GM12878 (cell line): ENCODE results near the gene ABCG4. TPM values are rescaled to one million over a fixed set of nuclear protein-coding genes. Genes with fewer than 3 reads are reported as not detected.

Source experiments
- ATAC-seq: fragments of 200-7000 bp; cut with Tn5 transposase; 3 replicates; pipeline ENCODE4 v1.9.1; 2020; ENCODE audit warnings: mild to moderate bottlenecking, moderate library complexity
- BruUV-seq: library from RNA; stranded (reverse); fragments of 400-500 nt; replicated peaks from 2 replicates; lab custom pipeline; 2021; lab: Mats Ljungman, UMichigan
- CTCF ChIA-PET: fragments of 300-600 bp; sonication (Branson Sonifier 250); formaldehyde crosslinking; extraction: SDS; loops from one replicate; lab custom pipeline; 2021; ENCODE audit warnings: inconsistent platforms; lab: Yijun Ruan, JAX
- POLR2A ChIA-PET: fragments of 350-600 bp; formaldehyde crosslinking; extraction: SDS; loops from one replicate; lab custom pipeline; 2021; ENCODE audit warnings: inconsistent platforms; lab: Charles Lee
- RAD21 ChIA-PET: fragments of 300-600 bp; sonication (Branson Sonifier 250); formaldehyde crosslinking; loops from one replicate; lab custom pipeline; 2023; ENCODE audit warnings: antibody characterized with exemption; ENCODE audit not compliant: unreplicated experiment; lab: Charles Lee
- SMC1A ChIA-PET: fragments of 300-600 bp; sonication (Branson Sonifier 250); formaldehyde crosslinking; loops from one replicate; lab custom pipeline; 2023; ENCODE audit not compliant: unreplicated experiment, uncharacterized antibody; lab: Charles Lee
- DNase-seq: peaks from one replicate; pipeline ENCODE4 v3.0.0-alpha.2; 2011; ENCODE audit warnings: low read depth, low spot score
- FAIRE-seq: peaks from 3 replicates; lab custom pipeline; 2011; peaks lifted over from hg19 to GRCh38; lab: Jason Lieb, UNC
- H2AFZ ChIP-seq: 2 replicates; pipeline ENCODE4 v1.6.0; 2011; ENCODE audit warnings: low read depth, low read length, control low read depth; ENCODE audit not compliant: control insufficient read depth
- H3K27ac ChIP-seq: 2 replicates; pipeline ENCODE4 v1.5.1; 2011; ENCODE audit warnings: control low read depth; ENCODE audit not compliant: control insufficient read depth, insufficient read depth
- H3K27me3 ChIP-seq, 2 experiments: replicated peaks in 1 of 2; 2 replicates each; pipeline versions ENCODE4 v1.6.0 to v1.6.1; 2011; ENCODE audit warnings: low read length in 1 of 2; ENCODE audit not compliant: control insufficient read depth in 2 of 2, insufficient read depth in 2 of 2
- H3K36me3 ChIP-seq, 2 experiments: 2 replicates each; pipeline ENCODE4 v1.5.1; 2011; ENCODE audit warnings: low read length in 1 of 2; ENCODE audit not compliant: control insufficient read depth in 2 of 2, insufficient read depth in 2 of 2
- H3K4me1 ChIP-seq: 2 replicates; pipeline ENCODE4 v1.6.1; 2011; ENCODE audit warnings: mild to moderate bottlenecking, low read length, moderate library complexity, mixed read lengths; ENCODE audit not compliant: control insufficient read depth, insufficient read depth
- H3K4me2 ChIP-seq: 2 replicates; pipeline ENCODE4 v1.6.0; 2011; ENCODE audit warnings: control low read depth; ENCODE audit not compliant: control insufficient read depth, insufficient read depth
- H3K4me3 ChIP-seq: fragments of 200-600 bp; sonication (generic); 2 replicates; pipeline ENCODE4 v1.5.1; 2016
- H3K79me2 ChIP-seq: 2 replicates; pipeline ENCODE4 v1.6.0; 2011; ENCODE audit warnings: low read length; ENCODE audit not compliant: control insufficient read depth, insufficient read depth
- H3K9ac ChIP-seq: 2 replicates; pipeline ENCODE4 v1.8.0; 2011; ENCODE audit warnings: low read length, control low read depth, mixed read lengths; ENCODE audit not compliant: control insufficient read depth, insufficient read depth
- H3K9me3 ChIP-seq: replicated peaks from 3 replicates; pipeline ENCODE4 v1.5.1; 2011; ENCODE audit warnings: mild to moderate bottlenecking, low read length; ENCODE audit not compliant: control insufficient read depth, insufficient read depth
- H4K20me1 ChIP-seq: 2 replicates; pipeline ENCODE4 v1.6.0; 2011; ENCODE audit not compliant: control insufficient read depth, insufficient read depth
- ASH2L ChIP-seq: fragments of 300-600, 200-600 bp; sonication (generic); IDR thresholded peaks from 2 replicates; pipeline ENCODE4 v1.6.1; 2017; ENCODE audit warnings: low read depth, mild to moderate bottlenecking, borderline replicate concordance
- CHD1 ChIP-seq: IDR thresholded peaks from 2 replicates; pipeline ENCODE4 v1.6.1; 2012; ENCODE audit warnings: low read depth, low read length, improper control_type of control experiment
- HDGF ChIP-seq: fragments of 450-650 bp; IDR thresholded peaks from 2 replicates; pipeline ENCODE4 v1.6.1; 2016; ENCODE audit warnings: antibody characterized with exemption
- IRF3 ChIP-seq: fragments of 450-650 bp; IDR thresholded peaks from 2 replicates; pipeline ENCODE4 v1.6.1; 2014; ENCODE audit warnings: mild to moderate bottlenecking
- MYC ChIP-seq: IDR thresholded peaks from 2 replicates; pipeline ENCODE4 v1.6.1; 2011; ENCODE audit warnings: mild to moderate bottlenecking, low read length, moderate library complexity, inconsistent platforms; ENCODE audit not compliant: insufficient read depth, insufficient replicate concordance, insufficient read length, severe bottlenecking
- NFIC ChIP-seq: IDR thresholded peaks from 2 replicates; pipeline ENCODE4 v1.6.1; 2012; ENCODE audit warnings: low read depth, mild to moderate bottlenecking, inconsistent platforms, low read length, moderate library complexity
- NR2C1 ChIP-seq: fragments of 450-650 bp; IDR thresholded peaks from 2 replicates; pipeline ENCODE4 v1.6.1; 2017; ENCODE audit warnings: antibody characterized with exemption, mild to moderate bottlenecking, moderate library complexity
- NRF1 ChIP-seq: conservative IDR thresholded peaks from 2 replicates; pipeline ENCODE4 v1.6.1; 2011; ENCODE audit warnings: mild to moderate bottlenecking, low read depth, low read length, improper control_type of control experiment
- POLR2AphosphoS2 ChIP-seq: IDR thresholded peaks from 2 replicates; pipeline ENCODE4 v1.6.1; 2011; ENCODE audit warnings: low read depth, mild to moderate bottlenecking, low read length, improper control_type of control experiment, moderate library complexity
- POU2F2 ChIP-seq: IDR thresholded peaks from 3 replicates; pipeline ENCODE4 v1.6.1; 2011; ENCODE audit warnings: low read depth, mild to moderate bottlenecking, low read length, borderline replicate concordance
- SKIL ChIP-seq: fragments of 450-650 bp; IDR thresholded peaks from 2 replicates; pipeline ENCODE4 v1.6.1; 2017; ENCODE audit warnings: mild to moderate bottlenecking, low read depth, inconsistent platforms; ENCODE audit not compliant: poor library complexity, severe bottlenecking
- SPI1 ChIP-seq: IDR thresholded peaks from 2 replicates; pipeline ENCODE4 v1.6.1; 2011; ENCODE audit warnings: low read depth, mild to moderate bottlenecking, low read length, moderate library complexity, borderline replicate concordance; ENCODE audit not compliant: insufficient read depth
- SREBF2 ChIP-seq: IDR thresholded peaks from 2 replicates; pipeline ENCODE4 v1.6.1; 2012; ENCODE audit warnings: mild to moderate bottlenecking, low read length
- TAF1 ChIP-seq: IDR thresholded peaks from 2 replicates; pipeline ENCODE4 v1.6.1; 2011; ENCODE audit warnings: mild to moderate bottlenecking, low read depth, low read length, borderline replicate concordance
- TBL1XR1 ChIP-seq: IDR thresholded peaks from 2 replicates; pipeline ENCODE4 v1.6.1; 2012; ENCODE audit warnings: low read depth, low read length, improper control_type of control experiment
- WGBS: methylation state at CpG from one replicate; pipeline ENCODE4 v1.1.6; 2016; ENCODE audit warnings: low lambda C conversion rate; ENCODE audit not compliant: insufficient replicate concordance, insufficient coverage; ENCODE audit errors: missing lambda C conversion rate; 5-methylcytosine and 5-hydroxymethylcytosine counted together
- in situ Hi-C: fragments of 300-500 bp; cut with MboI; formaldehyde crosslinking; loops from 9 replicates; pipeline ENCODE4 v1.14.3; 2018; ENCODE audit warnings: mixed read lengths
- intact Hi-C: fragments of 100-400 bp; cut with micrococcal nuclease; formaldehyde crosslinking; loops from one replicate; pipeline ENCODE4 v1.14.2; 2022; ENCODE audit not compliant: unreplicated experiment
- polyA plus RNA-seq, 11 experiments: library from polyadenylated mRNA; depleted of rRNA in 4 of 11; unstranded in 6 of 11; stranded (reverse) in 5 of 11; fragments of >200 nt; fragmentation: Nextera tagmentation in 4 of 11; fragmentation: Illumina TruSeq in 1 of 11; extraction: Ambion mirVana in 4 of 11; extraction: Trizol in 1 of 11; gene quantifications; 1 replicate in 1 of 11; 2 replicates in 10 of 11; pipeline versions ENCODE4 v1.2.1 to v1.2.3, GENCODE V29; 2011 to 2016; ENCODE audit warnings: inconsistent platforms in 2 of 11, missing spikeins in 2 of 11, low read depth in 1 of 11
- total RNA-seq, 4 experiments: library from RNA; depleted of rRNA in 3 of 4; stranded (reverse); fragments of >200 nt in 3 of 4; fragmentation: Illumina TruSeq in 1 of 4; extraction: Trizol in 1 of 4; gene quantifications; 2 replicates each; pipeline versions ENCODE4 v1.2.1 to v1.2.3, GENCODE V29; 2013 to 2021
- TF ChIP-seq, protein P1 (sequence below): fragments of 150-350 bp; IDR thresholded peaks from 2 replicates; pipeline ENCODE4 v1.6.1; 2016; ENCODE audit warnings: low read depth, low read length
- TF ChIP-seq, protein P2 (sequence below): IDR thresholded peaks from 2 replicates; pipeline ENCODE4 v1.6.1; 2012; ENCODE audit warnings: low read depth, low read length, improper control_type of control experiment

Gene ABCG4
- total and polyA plus RNA-seq, 10 of the 15 experiments (the other 5 are each of a cell fraction or from before 2014, with no cell fraction given): not detected

GRCh38 chr11:119130662-119131061 is 18.2 kb upstream of the ABCG4 start:
- BruUV-seq: no TSS peak
- no peak for FAIRE-seq
- POLR2A ChIA-PET: no interaction called here

More at GRCh38 chr11:119130662-119131061, 18.2 kb upstream of the ABCG4 start:
- no peak for ATAC-seq
- Histone ChIP-seq H3K4me3 (no peak overlapping the region), H3K9me3 (no peaks in the 10 kb centered on the region), H3K79me2 (no peaks in the 10 kb centered on the region), H2AFZ (no peak overlapping the region), H3K9ac (no peak overlapping the region), H3K27me3 (no peaks in the 10 kb centered on the region), H3K4me2 (no peak overlapping the region), H3K4me1 (no peaks in the 10 kb centered on the region), H3K36me3 (peaks cover 6 to 20% of the 10 kb centered on the region in 2 experiments), H4K20me1 (no peaks in the 10 kb centered on the region), H3K27ac (no peak overlapping the region)
- ChIA-PET SMC1A (no interaction called here), RAD21 (no interaction called here), CTCF (no interaction called here)
- DNase-seq: no peak
- in situ Hi-C loops (no loop called here), intact Hi-C loops (no loop called here)
- TF ChIP-seq POU2F2 (no peak), SPI1 (no peak), CHD1 (no peak), ASH2L (no peak), SREBF2 (no peak), TBL1XR1 (no peak), SKIL (no peak), NR2C1 (no peak), TAF1 (no peak), MYC (no peak), NRF1 (no peak), HDGF (no peak), POLR2AphosphoS2 (no peak), NFIC (no peak), IRF3 (no peak)
- TF ChIP-seq, protein P1, sequence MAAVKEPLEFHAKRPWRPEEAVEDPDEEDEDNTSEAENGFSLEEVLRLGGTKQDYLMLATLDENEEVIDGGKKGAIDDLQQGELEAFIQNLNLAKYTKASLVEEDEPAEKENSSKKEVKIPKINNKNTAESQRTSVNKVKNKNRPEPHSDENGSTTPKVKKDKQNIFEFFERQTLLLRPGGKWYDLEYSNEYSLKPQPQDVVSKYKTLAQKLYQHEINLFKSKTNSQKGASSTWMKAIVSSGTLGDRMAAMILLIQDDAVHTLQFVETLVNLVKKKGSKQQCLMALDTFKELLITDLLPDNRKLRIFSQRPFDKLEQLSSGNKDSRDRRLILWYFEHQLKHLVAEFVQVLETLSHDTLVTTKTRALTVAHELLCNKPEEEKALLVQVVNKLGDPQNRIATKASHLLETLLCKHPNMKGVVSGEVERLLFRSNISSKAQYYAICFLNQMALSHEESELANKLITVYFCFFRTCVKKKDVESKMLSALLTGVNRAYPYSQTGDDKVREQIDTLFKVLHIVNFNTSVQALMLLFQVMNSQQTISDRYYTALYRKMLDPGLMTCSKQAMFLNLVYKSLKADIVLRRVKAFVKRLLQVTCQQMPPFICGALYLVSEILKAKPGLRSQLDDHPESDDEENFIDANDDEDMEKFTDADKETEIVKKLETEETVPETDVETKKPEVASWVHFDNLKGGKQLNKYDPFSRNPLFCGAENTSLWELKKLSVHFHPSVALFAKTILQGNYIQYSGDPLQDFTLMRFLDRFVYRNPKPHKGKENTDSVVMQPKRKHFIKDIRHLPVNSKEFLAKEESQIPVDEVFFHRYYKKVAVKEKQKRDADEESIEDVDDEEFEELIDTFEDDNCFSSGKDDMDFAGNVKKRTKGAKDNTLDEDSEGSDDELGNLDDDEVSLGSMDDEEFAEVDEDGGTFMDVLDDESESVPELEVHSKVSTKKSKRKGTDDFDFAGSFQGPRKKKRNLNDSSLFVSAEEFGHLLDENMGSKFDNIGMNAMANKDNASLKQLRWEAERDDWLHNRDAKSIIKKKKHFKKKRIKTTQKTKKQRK: no peak
- TF ChIP-seq, protein P2, sequence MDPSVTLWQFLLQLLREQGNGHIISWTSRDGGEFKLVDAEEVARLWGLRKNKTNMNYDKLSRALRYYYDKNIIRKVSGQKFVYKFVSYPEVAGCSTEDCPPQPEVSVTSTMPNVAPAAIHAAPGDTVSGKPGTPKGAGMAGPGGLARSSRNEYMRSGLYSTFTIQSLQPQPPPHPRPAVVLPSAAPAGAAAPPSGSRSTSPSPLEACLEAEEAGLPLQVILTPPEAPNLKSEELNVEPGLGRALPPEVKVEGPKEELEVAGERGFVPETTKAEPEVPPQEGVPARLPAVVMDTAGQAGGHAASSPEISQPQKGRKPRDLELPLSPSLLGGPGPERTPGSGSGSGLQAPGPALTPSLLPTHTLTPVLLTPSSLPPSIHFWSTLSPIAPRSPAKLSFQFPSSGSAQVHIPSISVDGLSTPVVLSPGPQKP: no peak
- WGBS: 83% methylated on average over 3 of the region's 3 CpGs
